ENCODE data around the gene ENPP6. TPM values are rescaled to one million over a fixed set of nuclear protein-coding genes. Genes with fewer than 3 reads are reported as not detected.

The ENPP6 gene
- total RNA-seq, 1 donor from 2014 or later = not detected

DNA sequence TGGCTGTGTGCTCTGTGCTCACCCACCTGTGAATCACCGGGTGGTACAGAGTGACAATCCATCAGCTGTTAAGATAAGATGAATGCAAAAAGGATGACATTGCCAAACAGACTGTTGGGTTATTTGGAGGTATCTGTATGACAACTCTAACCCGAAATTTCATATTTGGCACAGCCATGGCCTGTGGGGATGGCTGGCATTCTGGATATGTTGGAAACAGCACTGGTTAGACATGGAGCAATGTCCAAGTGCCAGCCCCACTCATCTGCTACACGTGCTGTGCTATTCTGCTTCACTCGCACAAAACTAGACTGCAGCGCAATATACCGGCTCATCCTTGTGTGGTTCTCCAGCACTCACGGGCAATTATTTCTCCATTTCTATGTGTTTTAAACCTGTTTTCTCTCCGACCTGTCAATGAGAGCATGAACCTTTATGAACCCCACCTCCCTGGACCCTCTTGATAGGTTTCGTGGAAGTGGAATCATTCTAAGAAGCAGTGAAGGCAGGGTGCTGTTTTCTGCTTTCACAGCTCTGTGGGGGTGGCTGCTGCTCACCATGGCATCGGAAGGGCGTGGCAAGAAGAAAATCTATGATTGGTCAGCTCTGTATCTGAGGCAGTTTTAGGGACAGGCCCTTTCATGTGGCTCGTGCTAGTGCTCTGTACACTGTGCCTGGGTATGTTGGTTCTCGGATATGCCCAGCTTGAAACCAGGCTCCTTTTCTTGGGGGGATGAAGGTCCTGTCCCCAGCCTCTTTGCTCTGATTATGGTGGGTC lies 94.9 kb downstream of the ENPP6 start:
- no peak overlapping the region for H3K27ac Mint-ChIP-seq
- DNase-seq (ENCODE audit: low spot score, unreplicated experiment) = no peak
- TF ChIP-seq, protein P1, sequence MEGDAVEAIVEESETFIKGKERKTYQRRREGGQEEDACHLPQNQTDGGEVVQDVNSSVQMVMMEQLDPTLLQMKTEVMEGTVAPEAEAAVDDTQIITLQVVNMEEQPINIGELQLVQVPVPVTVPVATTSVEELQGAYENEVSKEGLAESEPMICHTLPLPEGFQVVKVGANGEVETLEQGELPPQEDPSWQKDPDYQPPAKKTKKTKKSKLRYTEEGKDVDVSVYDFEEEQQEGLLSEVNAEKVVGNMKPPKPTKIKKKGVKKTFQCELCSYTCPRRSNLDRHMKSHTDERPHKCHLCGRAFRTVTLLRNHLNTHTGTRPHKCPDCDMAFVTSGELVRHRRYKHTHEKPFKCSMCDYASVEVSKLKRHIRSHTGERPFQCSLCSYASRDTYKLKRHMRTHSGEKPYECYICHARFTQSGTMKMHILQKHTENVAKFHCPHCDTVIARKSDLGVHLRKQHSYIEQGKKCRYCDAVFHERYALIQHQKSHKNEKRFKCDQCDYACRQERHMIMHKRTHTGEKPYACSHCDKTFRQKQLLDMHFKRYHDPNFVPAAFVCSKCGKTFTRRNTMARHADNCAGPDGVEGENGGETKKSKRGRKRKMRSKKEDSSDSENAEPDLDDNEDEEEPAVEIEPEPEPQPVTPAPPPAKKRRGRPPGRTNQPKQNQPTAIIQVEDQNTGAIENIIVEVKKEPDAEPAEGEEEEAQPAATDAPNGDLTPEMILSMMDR (IDR thresholded peaks at IDR 0.05; ENCODE audit: unreplicated experiment) = no peak
- peaks cover 4% of the 10 kb centered on the region for H3K9me3 Mint-ChIP-seq (ENCODE audit: low read depth)
- no peaks in the 10 kb centered on the region for H3K36me3 Mint-ChIP-seq (ENCODE audit: insufficient read depth)
- H3K4me1 Mint-ChIP-seq (ENCODE audit: low read depth) = no peaks in the 10 kb centered on the region
- H3K4me3 Mint-ChIP-seq (ENCODE audit: low read depth) = no peak overlapping the region
- H3K27me3 Mint-ChIP-seq = peaks cover 5% of the 10 kb centered on the region

DNA sequence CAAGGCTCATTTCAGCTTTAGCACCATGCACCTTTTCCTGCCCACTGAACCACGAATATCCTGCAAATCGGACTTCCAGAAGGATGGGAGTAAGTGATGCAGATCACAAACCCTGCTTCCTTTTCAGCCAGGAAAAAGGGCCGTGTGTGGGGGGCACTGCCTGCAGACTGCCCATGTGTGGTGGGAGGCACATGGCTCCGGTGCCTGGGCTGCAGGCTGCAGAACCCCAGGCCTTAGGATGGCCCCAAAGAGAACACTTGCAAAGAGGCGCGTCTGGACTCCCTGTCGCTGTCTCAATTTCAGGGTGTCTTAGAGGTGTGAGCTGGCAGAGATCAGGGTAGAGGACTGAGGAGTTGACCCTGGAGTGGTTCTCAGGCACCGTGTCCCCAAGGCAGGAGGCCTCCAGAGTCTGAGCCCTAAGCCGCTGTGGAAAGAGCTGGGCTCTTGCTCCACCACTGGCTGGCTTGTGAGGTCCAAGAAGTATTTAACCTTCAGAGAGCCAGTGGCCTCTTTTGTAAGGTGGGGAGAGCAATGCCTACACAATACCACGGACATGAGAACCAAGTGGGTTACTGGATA lies 97.0 kb downstream of the ENPP6 start:
- Mint-ChIP-seq H3K27me3 (peaks cover 5% of the 10 kb centered on the region), H3K4me1 (ENCODE audit: low read depth) (no peaks in the 10 kb centered on the region), H3K27ac (no peak overlapping the region), H3K4me3 (ENCODE audit: low read depth) (no peak overlapping the region), H3K36me3 (ENCODE audit: insufficient read depth) (no peaks in the 10 kb centered on the region), H3K9me3 (ENCODE audit: low read depth) (no peaks in the 10 kb centered on the region)
- TF ChIP-seq, protein P1 (IDR thresholded peaks at IDR 0.05; ENCODE audit: unreplicated experiment) = no peak
- DNase-seq (ENCODE audit: low spot score, unreplicated experiment) = no peak

DNA sequence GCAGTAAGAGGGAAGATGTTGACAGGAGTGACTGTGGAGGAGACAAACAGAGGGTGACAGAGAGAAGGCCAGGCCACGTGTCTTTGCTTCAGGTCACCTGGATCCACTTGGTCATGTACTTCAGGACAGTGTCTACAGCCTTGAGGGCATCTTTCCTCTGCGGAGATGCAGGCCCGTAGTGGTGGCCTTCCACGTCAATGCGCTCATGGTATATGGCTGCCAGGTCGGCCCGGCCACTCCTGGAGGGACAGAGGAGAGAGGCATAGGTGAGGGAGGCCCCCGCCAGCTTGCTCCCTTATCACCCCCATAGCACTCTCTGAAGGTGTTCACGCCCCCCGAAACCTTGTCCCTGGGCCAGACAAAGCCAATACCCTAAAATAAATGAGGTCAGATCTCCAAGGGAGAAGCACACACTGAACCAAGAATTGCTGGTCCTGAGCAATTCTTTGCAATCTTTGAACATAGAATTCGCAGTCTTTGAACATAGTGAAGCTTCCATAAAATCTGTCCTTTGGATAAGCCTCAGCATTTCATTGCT lies 99.9 kb downstream of the ENPP6 start:
- Mint-ChIP-seq H3K9me3 (ENCODE audit: low read depth) (no peaks in the 10 kb centered on the region), H3K36me3 (ENCODE audit: insufficient read depth) (no peaks in the 10 kb centered on the region), H3K4me3 (ENCODE audit: low read depth) (no peak overlapping the region), H3K4me1 (ENCODE audit: low read depth) (no peaks in the 10 kb centered on the region), H3K27ac (no peak overlapping the region), H3K27me3 (no peaks in the 10 kb centered on the region)
- no peak for DNase-seq (ENCODE audit: low spot score, unreplicated experiment)
- TF ChIP-seq, protein P1 (IDR thresholded peaks at IDR 0.05; ENCODE audit: unreplicated experiment) = no peak

DNA sequence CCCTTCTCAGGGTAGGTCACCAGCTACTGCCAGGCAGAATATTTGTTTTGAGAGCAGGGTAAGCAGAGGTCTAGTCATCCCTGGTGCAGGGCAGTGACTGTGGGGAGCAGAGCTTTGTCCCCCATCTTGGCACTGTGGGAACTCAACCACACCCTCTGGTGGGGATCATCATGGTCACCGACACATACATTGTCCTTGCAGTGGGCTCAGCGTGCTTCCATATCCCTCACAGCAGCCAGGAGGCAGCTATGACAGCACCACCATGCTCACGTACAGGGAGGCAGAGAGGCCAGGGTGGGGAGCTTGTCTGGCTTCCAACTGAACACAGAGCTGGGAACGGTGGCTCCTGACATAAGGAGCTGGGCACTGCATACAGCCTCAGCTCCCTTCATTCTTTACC lies 102.3 kb downstream of the ENPP6 start:
- H3K4me1 Mint-ChIP-seq (ENCODE audit: low read depth) = no peaks in the 10 kb centered on the region
- no peaks in the 10 kb centered on the region for H3K9me3 Mint-ChIP-seq (ENCODE audit: low read depth)
- no peak overlapping the region for H3K4me3 Mint-ChIP-seq (ENCODE audit: low read depth)
- no peak overlapping the region for H3K27ac Mint-ChIP-seq
- TF ChIP-seq, protein P1 (IDR thresholded peaks at IDR 0.05; ENCODE audit: unreplicated experiment) = no peak
- no peaks in the 10 kb centered on the region for H3K27me3 Mint-ChIP-seq
- no peak for DNase-seq (ENCODE audit: low spot score, unreplicated experiment)
- H3K36me3 Mint-ChIP-seq (ENCODE audit: insufficient read depth) = no peaks in the 10 kb centered on the region

DNA sequence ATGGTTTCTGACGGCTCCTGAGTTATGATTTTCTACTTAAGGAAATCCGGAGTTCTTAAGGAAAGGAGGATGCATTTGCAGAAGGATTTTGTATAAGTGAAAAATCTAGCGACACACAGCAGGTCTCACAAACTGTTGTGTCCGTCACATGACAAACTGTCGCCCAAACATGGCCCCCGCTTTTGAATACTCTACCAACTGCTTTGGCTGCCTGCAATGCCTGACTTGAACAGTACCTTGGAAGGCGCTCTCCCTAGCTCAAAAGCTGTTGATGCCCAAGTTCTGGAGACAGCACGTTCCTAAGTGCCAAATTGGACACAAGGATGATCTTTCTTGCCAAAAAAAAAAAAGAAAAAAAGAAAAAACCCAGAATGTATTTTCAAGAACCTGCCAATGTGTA lies 103.2 kb downstream of the ENPP6 start:
- Mint-ChIP-seq H3K27me3 (no peaks in the 10 kb centered on the region), H3K4me3 (ENCODE audit: low read depth) (no peak overlapping the region), H3K4me1 (ENCODE audit: low read depth) (no peaks in the 10 kb centered on the region), H3K9me3 (ENCODE audit: low read depth) (no peaks in the 10 kb centered on the region), H3K27ac (no peak overlapping the region), H3K36me3 (ENCODE audit: insufficient read depth) (no peaks in the 10 kb centered on the region)
- TF ChIP-seq, protein P1 (IDR thresholded peaks at IDR 0.05; ENCODE audit: unreplicated experiment) = no peak
- no peak for DNase-seq (ENCODE audit: low spot score, unreplicated experiment)

Data from progenitor cell of endocrine pancreas (in vitro differentiated cells).